HG03196 (cell line): ENCODE data around the gene C11orf24.
A peak's percentile ranks its signal among the peaks of the same experiment; 100 is the strongest.

Experiments
- ATAC-seq: cut with Tn5 transposase; IDR thresholded peaks from one replicate; pipeline ENCODE4 v1.9.1; 2021; ENCODE audit not compliant: unreplicated experiment

The C11orf24 gene

DNA sequence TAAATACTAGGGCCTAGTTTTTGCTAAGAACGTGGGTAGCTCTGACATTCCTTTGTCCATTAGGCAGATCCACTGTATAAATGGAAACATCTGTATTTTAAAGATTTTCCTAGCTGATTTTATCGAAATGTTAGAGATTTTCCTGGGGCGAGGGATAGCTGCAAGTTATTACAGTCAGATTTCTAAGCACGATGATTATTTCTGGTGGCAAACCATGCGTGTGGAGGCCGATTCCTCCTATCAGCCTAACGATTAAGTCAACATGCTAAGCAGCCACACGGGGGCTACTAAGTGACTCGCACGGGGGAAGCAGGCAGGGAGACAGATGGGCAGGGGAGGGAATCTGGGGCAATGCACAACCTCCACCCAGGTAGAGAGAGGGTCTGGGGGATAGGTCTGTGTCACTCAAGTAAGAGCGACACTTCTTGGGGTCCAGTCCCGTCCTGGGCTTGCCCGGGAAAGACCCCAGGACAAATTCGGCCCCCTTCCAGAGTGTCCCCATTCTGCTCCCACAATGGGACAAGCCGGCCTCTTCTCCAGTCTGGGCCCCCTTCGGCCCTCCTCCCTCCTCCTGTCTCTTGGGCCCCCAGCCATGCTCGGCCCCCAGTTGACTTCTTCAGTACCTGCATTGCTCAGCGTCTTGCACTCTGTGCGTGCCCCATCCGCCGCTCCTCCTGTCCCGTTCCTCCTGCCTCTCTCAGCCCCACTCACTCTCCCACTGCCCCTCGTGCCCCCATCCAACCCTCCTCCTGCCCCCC, 571 bp downstream of the C11orf24 start:
- ATAC-seq, result peak; percentile 18

DNA sequence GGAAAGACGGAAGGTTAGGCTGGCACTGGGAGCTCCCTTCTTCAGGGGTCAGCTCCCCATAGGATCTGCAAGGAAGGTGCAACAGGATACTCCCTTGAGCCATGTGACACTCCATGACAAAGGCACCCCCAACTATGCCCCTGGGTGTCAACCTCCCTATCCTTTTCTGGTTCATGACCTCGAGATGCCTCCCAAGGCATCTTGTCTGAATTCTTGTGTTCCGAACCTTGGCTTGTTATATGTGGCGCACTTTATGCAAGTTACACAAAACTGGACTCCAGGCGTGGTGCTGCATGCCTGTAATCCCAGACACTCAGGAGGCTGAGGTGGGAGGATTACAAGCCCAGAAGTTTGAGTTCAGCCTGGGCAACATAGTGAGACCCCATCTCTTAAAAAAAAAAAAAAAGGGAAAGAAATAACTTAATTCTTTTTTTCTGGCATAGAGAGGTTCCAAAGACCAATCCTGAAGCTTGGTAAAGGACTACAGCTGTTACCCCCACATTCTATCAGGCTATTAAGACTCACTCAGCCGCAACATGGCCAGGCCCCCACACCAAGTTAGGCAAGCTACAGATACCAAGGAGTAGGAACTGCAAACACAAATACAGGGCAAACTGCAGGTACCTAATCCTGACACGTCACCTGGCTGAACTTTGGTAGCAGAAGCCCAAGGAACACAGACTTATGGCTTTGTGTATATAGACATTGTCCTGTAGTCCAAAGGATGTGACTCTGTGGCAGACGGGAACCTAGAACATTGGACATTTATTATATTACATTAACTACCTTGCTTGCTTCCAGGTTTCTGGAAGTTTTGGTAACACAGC, 1.4 kb downstream of the C11orf24 start:
- no peak for ATAC-seq

DNA sequence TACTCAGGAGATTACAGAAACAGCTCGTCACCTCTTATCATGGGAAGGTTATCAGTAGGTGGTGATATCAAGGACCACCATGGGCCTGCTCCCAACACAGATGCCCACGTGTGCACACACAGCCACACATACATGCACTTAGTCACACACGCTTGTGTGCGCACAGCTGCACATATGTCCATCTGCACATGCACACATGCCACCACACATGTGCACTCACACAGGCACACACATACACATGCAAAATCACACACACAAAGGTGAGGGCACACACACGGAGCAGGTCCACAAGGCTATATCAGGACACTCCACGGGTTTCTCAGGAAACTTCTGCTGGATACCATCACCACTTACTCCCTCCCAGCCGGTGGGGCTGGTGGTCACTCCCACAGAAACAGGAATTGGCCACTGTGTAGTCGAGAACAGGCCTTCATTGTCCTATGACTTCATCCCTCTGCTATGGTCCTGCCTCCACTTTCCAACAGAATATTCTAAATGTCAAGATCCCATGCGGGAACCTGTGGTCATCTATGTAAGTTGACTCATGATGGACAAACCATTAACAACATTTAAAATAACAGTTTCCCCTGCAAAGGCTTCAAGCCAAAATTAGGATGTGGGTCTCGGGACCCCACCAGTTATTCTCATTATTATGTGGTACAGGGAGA, 2.2 kb downstream of the C11orf24 start:
- no peak for ATAC-seq

DNA sequence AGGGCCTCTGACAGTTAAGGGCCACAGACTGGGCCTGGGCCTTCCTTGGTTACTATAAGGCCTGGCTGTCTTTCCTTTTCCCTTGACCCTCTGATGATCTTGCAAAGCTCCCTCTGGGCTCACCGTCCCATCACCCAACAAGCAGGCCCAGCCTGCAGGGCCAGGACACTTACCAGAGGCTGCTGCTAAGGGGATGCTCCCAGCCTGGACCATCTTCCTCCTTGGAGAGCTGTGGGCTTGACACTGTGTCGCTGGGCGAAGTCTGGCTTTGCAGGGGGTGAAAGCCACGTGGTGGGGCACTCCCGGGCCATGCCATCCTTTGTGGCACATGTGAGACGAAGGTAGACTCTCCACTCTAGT, 3.9 kb downstream of the C11orf24 start:
- ATAC-seq, result no peak

DNA sequence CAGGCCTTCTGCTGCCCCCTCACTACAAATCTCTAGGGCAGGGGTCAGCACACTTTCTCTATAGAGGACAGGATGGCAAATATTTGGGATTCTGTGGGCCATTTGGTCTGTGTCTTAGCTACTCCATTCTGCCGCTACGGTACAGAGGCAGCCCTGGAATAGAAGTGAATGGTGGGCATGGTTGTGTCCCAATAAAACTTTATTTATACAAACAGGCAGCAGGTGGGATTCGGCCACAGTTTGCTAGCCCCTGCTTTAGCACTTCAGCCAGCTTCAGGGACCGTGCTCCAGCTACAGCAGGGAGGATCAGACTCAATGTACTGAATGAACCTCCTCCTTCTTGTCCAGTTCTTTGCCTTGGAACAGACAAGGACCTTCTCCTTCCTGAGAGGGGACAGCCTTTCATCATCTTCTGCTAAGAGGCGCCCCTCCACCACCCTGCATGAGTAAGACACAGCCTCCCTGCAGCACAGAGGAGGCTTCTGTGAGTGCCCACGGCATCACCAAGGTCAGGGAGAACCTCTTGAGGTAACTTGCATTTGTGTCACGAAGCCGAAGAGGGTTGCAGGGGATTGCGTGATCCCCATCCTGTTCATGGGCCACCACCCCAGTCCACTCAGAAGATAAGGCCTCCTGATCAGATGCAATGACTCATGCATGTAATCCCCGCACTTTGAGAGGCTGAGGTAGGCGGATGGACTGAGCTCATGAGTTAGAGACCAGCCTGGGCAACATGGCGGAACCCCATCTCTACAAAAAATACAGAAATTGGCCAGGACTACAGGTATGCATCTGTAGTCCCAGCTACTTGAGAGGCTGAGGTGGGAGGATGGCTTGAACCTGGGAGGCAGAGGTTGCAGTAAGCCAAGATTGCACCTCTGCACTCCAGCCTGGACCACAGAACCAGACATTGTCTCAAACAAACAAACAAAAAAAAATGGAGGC, 4.6 kb downstream of the C11orf24 start:
- no peak for ATAC-seq

DNA sequence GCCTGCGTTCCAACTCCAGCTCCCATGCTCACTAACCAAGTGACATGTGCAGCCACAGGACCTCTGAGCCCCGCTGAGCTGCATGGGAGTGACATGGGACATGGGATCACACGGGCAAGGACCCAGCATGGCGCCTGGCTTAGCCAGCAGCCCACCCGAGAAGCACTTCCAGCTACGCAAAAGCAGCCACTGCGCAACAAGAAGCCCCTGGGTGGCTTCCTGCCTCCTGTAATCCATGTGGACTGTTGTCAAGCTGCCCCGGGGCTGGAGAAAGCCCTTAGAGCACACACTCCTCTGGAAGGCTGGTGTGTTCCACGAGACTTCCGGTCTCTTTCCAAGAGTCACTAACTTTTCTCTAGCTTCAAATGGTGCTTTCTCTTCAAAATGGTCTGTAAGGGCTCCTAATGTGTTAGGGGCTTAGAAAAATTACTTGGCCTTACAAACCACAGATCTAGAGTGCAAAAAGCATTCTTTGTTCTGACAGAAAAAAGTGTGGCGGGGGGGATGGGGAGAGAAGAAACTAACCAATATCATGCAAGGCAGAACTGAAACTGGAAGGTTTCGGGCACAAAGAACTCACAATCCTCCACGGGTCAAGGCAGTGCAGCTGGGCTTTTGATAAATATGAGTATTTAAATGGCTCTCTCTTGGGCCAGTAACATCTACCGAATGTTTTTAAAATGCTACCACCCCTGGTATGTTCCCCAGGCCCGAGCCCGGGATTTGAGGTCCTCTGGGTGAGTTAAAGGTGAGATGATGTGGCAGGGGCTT, 5.5 kb downstream of the C11orf24 start:
- ATAC-seq, result peak; percentile 50

DNA sequence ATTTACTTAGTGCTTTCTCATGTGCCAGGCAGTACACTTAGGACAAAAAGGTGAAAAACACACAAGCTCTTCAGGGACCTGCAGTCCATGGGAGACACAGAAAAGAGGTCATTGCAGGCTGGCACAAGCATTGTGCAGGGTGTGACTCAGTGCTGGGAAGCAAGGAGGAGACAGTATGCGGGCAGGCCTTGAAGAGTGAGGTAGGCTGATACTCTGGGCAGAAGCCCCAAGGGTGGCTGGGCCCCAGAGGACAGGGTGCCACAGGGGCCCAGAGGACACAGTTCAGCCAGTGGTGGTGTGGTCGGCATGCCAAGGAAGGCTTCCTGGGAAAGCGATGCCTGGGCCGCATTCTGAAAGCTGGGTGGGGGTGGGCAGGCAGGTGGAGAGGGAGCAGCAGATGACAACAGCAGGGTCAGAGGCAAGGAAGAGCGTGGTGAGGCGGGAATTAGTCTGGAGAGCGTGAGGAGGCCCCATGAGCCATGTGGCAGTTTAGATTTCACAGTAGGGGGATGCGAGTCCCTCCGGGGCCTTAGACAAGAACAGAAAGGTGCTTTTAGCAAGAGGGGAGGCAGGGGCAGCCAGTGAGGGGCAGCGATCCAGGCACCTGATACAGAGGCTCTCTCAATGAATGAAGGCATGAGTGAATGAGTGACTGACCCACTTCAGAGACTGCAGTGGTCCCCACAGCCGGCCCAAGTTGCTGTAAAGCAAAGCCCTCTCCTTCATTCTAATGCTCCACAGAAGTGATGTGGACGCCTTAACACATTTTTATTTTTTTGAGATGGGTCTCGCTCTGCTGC, 6.8 kb downstream of the C11orf24 start:
- no peak for ATAC-seq

DNA sequence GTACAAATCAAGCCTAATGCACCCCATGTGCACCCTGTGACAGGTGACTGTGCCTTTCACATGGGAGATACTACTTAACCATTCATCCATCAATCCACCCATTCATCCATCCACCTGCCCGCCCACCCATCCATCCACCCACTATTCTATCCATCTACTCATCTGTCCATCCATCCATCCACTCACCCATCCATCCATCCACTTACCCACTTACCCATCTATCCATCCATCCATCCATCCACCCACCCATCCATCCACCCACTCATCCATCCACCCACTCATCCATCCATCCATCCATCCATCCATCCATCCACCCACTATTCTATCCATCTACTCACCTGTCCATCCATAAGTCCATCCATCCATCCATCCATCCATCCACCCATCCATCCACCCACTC, 7.5 kb downstream of the C11orf24 start:
- no peak for ATAC-seq

DNA sequence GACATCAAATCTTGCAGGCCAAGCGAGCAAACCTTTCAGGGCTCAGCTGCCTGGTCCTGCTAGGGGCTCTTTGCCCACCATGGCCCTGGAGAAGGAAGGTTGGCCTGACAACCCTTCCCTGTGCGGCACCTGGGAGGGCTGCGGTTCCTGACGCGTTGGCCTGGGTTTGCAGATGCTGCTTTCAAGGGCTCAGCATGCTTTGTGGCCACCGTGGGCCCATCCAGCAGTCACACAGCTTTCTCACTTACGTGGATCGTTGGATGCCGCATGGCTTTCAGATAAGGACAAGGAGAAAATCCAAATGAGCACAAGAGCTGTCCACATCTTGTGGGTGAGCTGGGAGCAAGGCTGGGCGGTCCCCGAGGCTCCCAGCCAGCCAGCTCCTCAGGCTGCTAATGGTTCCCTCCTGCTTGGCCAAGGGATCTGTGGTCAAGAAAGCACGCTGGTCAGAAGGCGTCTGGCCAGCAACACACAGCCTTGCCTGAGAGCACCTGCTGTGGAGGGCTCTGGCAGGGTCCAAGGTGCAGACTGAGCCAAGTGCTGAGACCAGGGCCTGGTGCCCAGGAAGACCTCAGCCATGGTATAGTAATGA, 8.2 kb downstream of the C11orf24 start:
- ATAC-seq, result no peak

DNA sequence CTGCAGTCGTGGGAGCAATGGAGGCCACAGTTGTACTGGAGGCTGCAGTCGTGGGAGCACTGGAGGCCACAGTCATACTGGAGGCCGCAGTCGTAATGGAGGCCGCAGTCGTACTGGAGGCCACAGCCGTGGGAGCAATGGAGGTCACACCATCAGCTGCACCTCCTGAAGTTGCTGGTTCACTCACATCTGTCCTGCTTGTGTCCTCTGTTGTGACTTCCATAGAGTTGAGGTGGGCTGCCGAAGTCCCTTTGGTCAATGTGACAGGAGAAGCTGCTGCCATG, 9.3 kb downstream of the C11orf24 start:
- ATAC-seq, result no peak

DNA sequence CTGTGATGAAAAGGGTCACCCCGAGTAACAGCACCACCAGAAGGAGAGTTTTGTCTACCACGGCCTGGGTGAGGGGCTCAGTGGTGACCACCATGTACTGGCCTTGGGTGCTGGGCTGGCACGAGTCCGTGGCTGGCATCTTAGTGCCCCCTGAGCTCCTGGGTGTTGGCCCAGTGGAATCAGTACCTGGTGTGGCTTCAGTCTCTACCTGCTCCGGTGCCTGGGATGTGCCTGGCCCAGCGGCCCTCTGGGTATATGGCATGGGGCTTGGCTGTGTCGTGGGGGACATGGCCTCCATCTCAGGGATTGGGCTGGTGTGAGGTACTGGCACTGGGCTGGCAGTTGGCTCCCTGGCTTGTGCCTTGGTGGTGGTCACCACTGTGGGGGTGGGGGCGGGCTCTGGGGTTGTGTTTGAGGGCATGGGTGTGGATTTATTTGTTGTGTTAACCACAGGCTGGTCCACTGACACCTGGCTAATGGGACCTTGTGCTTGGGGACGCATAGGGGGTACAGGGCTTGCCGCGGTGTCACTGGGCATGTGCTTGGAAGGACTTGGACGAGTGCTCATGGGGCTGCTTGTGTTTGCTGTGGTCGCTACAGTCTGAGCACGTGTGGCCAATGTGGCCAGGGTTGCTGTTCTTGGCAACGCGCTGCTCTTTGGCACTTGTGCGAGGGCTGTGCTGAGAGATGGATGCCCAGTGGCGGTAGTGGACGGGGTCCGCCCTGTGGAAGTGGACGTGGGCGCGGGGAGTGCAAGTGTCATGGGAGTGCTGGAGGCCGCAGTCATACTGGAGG, 9.8 kb downstream of the C11orf24 start:
- no peak for ATAC-seq

DNA sequence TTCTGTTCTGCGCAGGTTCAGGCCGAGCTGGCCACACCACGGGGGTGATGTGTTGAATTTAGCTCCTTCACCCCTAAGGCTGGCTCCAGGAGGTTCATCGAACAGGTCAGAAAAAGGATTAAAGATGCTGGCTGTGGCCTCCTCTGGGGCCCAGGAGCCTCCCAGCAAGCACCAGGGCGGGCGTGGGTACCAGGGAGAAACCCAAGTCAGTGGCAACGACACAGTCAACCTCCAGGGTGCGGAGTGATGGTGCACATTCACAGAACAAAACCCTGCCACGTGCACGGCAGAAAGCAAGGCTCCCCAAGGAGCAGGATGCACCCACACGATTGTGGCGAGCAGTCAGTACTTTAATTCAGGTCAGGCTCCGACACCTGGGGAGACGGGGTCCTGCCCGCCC, 10.8 kb downstream of the C11orf24 start:
- ATAC-seq, result no peak

DNA sequence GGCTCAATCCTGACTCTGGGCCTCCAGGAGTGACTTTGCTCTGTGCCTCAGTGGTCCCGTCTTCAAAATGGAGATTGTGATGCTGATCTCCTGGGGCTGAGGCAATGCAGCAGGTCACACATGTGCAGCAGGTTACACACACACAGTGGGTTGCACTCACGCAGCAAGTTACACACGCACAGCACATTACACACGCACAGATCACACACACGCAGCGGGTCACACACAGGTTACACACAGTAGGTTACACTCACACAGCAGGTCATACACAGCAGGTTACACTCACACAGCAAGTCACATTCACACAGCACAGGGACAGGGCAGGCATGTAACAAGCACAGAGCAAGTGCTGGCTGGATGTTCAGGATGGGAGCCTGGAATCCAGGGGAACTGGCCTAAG, 11.3 kb downstream of the C11orf24 start:
- no peak for ATAC-seq

DNA sequence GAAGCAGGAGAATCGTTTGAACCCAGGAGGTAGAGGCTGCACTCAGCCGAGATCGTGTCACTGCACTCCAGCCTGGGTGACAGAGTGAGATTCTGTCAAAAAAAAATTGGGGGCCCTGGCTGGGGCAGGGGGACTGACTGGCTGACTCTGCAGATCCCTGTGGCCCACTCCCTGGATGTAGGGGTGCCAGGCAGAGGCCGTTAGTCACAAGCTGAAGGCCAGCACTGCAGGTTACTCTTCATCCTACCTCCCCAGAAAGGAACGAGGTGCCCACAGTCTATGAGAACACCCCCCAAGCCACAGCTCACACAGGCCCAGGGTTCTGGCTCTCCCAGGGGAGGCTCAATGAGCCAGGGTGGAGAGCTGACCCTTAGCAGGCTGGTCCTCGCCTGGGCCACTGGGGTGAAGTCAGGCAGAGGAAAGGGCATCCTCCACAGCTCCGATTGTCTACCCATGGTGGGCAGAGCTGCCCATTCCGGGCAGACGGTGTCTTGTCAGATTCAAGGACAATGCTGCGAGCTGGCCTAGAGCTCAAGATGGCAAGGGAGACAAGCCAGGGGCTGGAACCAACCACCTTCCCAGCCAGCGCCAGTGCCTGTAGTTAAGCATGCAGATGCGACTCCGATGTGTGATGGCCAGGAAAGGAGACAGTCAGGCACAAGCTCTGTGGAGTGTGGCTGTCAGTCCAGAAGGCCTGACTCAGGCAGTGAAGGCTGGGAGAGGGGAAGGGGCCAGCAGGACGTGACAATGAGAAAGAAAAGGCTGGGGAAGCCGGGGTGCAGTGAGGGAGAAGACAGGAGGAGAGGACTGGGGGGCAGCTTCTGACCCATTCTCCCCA, 12.4 kb downstream of the C11orf24 start:
- ATAC-seq, result no peak

DNA sequence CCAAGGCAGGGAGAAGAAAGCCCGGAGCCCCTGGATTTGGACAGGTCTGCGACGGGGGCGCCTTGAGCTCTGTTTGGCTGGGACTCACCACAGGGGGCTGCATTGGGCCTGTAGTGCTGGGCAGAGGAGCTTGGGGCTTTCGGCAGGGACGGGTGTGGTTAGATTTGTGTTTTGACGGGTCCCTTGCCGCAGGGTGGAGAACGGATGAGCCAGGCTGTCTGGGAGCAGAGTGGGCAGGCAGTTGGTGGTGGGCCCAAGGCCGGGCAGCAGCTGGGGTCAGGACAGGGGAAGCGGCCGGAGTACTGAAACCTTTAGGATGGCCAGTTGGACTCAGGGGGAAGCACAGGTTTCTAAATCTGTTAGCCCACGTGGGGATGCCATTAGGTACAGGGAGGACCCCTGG, 13.4 kb downstream of the C11orf24 start:
- ATAC-seq, result no peak

DNA sequence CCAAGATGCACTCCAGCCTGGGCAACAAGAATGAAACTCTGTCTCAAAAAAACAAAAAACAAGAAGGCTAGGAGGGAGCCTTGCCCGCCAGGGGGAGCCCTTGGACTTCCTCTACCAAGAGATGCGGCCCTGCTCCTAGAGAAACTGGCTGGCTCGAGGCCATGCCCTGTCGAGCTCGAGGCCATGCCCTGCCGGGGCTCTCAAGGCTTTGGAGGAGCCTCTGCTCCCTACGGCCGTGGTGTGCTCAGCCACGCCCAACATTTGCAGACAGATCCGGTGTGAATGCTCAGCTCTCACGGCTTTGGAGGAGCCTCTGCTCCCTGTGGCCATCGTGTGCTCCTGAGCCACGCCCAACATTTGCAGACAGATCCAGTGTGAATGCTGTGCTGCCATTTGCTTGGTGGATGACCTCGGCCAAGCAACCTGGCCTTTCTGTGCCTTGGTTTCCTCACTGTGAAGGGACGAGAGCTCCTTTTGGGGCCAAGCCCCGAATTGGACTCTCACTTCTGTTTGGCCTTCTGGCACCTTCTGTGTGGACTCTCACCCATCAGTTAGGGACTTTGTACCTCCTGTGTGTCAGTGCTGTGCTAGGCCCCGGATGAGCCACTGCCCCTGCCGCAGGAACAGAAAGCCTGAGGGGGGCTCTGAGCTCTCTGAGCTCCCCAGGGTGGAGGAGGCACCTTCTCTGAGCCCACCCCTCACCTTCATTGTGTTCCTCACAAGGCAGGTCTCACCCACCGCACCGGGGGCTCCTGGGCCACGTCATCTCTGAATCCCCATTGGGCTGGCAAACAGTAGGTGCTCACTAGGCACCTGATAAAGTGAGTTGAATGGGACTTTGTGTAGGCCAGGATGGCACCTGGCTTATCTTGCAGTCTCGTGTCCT, 14.1 kb downstream of the C11orf24 start:
- no peak for ATAC-seq
